ENCODE data around the gene CCR5AS.
"Not testable (repeated sequence)": the region's sequence is repeated elsewhere in the genome, so short reads cannot be mapped to it uniquely, and the experiment has no call there.

CCR5AS gene

GRCh38 chr3:46406788-46407611 is at the start of gene CCR5AS, which contains the start of gene CCRL2:
TSS of gene CCR5AS (minus strand) at chr3:46407066.
TSS of gene CCRL2 (plus strand) at chr3:46407259. CDS start at chr3:46408080, 821 bp downstream.
- peak; percentile 58 for DNase-seq (ENCODE audit: low spot score)
- ATAC-seq = peak; percentile 61

- ATAC-seq (no peak), DNase-seq (ENCODE audit: low spot score) (peak; percentile 33)
Measured at GRCh38 chr3:46456118-46456517, 49.3 kb upstream of the CCR5AS start.

DNA sequence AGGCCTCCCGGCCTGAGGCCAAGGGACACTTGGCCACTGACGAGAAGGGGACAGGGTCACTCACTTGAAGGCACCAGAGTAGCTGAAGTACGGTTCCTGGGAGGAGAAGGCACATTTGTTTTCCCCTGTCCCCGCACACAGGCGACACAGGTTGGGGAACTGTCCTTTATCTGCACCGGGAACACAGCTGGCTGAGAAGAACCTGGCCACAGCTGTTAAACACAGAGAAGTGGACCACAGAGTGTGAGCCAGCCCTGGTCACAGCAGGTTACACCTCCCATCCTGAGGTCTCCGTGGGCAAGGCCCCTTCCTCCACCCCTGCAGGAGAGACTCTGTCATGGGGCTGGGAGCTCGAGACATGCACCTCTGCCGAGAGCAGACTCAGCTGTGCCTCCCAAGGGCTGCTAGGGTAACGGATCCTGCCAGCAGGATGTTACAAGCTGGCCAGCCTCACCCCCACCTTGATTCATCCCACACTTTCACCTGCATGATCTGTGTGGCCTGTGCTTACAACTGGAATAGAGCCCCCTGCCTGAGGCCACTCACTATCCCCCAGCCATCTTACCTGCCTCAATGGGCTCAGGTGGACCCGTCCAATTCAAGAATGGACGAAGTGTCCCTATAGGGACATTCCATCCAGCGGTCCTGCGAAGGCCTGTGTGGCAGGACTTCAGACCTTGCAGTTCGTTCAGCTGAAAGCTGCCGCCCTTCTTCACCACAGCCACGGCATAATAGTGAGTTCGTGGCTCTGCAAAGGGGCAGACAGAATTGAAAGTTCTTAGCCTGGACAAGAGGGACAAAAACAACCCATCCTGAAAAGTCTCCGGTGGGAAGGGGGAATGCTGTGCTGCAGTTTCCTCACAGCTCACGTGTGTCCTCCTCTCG is 48.6 kb upstream of the CCR5AS start:
- no peak for ATAC-seq
- peak; percentile 35 for DNase-seq (ENCODE audit: low spot score)

DNA sequence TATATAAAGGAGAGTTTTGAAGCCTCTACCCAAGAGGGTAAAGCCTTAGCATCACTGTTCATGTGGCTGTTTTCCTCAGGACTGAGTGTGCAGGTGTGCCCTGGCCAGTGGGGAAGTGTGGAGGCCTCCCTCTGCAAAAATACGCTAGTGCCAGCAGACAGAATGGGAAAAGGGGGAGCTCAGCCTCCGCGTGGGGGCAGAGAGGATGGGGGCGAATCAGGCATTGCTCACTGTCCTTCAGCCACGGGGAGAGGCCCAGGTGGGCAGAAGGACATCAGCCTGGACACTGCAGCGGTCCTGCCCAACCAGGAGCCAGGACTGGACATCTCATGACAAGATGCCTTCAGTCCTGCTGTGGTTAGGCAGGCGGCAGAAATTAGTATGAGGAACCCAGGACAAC is 47.7 kb upstream of the CCR5AS start:
- peak; percentile 32 for DNase-seq (ENCODE audit: low spot score)

DNA sequence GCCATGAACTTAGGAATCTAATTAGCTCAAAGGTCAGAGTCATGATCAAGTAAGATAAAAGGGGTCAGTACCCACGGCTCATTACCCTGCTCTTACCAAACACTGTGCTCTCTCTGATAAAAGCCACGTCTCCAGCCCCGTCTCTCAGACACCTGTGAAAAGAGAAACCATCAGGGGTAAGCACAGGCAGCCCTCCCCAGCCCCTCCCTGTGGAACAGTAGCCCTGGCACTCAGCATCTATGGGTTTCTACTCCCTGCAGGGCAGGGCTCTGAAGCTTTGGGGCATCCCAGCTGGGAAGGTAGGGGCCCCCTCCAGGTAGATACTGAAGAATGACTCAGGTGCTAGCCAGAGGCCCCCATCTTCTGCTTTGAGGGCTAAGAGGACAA is 47.3 kb upstream of the CCR5AS start:
- ATAC-seq = no peak
- no peak for DNase-seq (ENCODE audit: low spot score)

More for the DNA sequence above, 47.7 kb upstream of the CCR5AS start:
- no peak for ATAC-seq

GRCh38 chr3:46453526-46454208 is 46.8 kb upstream of the CCR5AS start:
- ATAC-seq = no peak
- no peak for DNase-seq (ENCODE audit: low spot score)

DNA sequence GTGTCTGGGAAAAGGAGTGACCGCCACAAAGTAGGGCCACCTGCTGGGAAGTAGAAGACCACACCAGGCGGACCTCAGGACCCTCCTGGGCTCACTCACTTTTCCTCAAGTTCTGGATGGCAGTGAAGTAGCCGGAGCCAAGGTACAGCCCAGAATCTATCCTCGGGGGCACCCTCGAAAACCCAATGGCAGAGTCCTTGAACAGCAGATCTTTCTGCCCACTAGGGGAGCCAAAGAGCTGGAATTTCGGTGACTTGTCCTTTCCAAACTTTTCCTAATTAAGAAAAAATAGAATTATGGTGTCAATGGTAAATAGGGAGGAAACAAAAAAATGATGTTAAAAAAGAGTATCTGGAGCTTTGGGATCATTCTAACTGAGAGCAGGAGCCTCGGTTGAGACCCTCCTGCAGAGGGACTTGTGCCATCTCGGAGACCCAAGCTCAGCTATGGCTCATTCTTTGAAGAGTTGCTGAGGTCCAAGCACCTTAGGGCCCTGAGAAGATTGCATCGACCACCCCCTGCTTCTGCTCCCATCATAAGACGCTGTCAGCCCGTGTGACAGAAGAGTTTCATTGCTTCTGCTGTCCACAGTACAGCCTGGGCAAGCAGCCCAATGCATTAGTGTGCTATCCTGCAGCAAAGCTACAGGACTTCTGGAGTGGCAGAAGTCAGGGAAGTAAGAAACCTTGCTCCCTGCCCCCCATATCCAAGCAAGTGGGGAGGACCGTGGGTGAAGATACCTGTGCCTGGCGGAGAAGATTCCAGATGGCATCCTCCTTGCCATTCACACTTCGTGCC is 43.1 kb upstream of the CCR5AS start:
- DNase-seq (ENCODE audit: low spot score) = no peak
- ATAC-seq = peak; percentile 41

DNA sequence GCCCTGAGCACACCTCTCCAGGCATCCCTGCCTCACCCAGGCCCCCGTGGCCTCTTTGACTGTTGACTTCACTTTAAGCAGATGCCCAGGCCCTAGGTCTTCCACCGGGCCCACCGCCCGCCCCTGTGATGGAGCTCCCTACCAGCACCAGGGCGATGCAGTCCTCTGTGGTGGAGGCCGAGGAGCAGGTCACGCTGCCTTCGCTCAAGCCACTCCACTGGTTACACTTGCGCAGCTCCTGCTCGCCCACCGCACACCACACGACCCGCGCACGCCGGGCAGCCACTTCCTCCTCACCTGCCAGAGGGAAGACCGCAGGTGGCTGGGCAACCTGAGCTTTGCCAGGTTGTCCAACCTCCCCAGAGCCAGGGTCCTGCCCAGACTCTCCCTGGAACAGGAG is 41.9 kb upstream of the CCR5AS start:
- DNase-seq (ENCODE audit: low spot score) (no peak), ATAC-seq (no peak)

- DNase-seq (ENCODE audit: low spot score) (no peak), ATAC-seq (no peak)
Measured at GRCh38 chr3:46447228-46447985, 40.5 kb upstream of the CCR5AS start.

DNA sequence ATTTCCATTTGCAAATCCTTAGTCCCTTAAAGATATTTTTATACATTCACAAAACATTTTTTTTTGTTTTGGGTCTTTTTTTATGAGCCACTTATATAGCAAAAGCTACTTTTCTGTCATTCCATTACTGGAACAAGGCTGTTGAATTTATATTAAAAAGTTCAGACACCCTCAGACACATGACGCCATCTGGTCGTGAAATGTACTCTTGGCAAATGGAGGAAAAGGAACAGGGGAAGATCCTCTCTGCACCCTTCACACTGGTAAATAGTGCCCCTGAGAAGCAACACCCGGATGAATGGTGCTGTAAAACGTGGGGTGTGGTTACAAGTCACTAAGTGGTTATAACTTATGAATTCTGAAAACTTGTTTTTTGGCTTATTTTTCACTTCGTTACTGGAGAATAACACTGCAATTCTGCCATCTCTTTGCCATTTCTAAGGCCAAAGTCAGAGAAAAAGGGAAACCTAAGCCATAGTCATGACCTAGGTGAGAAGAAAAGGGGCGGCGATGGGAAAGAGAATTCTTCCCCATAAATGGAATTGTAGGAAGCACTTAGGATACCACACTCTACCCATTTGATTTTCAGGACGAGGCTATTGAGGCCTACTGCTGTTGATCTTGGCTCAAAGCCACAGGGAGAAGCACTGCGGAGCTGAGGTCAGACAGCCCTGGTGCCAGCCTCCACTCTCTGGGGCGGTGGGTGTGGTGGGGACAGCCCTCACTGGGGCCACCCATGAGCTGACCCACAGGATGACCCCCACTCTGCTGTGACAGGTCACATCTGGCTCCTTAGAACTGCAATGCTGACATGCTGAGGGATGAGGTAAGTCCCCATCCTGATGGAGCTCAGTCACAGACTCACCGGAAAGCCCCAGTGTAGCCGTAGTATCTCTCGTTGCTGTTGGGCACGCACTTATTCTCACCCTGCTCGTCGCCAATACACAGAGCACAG is 36.0 kb upstream of the CCR5AS start:
- ATAC-seq (peak; percentile 84), DNase-seq (ENCODE audit: low spot score) (no peak)

GRCh38 chr3:46440531-46441294 is 33.8 kb upstream of the CCR5AS start:
- ATAC-seq = no peak

DNA sequence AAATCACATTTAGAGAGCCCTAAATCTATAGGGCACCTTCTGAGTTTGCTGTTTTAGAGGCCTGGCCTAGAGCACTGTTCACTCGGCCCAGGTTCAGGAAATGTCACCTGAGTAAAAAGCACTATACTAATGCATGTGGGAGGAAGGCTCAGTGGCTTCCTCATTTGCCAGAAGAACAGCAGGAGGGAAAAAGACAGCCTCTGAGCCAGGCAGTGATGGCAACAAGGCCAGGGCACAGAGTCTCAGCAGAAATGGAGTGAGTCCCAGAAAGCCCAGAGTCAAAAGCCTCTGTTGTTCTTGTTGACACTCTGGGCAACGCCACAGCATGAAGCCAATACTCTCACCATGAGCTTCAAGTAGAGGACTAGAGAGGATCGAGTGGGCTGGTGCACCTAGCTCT is 32.0 kb upstream of the CCR5AS start:
- DNase-seq (ENCODE audit: low spot score) (no peak), ATAC-seq (no peak)

More at GRCh38 chr3:46440531-46441294, 33.8 kb upstream of the CCR5AS start:
- no peak for DNase-seq (ENCODE audit: low spot score)

- ATAC-seq (no peak), DNase-seq (ENCODE audit: low spot score) (no peak)
Measured at GRCh38 chr3:46435081-46435726, 28.3 kb upstream of the CCR5AS start.

GRCh38 chr3:46433841-46434240 is 27.0 kb upstream of the CCR5AS start:
- ATAC-seq = no peak

GRCh38 chr3:46433118-46433517 is 26.3 kb upstream of the CCR5AS start:
- not testable (repeated sequence) for DNase-seq (ENCODE audit: low spot score); ATAC-seq

More at GRCh38 chr3:46433841-46434240, 27.0 kb upstream of the CCR5AS start:
- no peak for DNase-seq (ENCODE audit: low spot score)

- not testable (repeated sequence) for ATAC-seq; DNase-seq (ENCODE audit: low spot score)
Measured at GRCh38 chr3:46431905-46432304, 25.0 kb upstream of the CCR5AS start.

DNA sequence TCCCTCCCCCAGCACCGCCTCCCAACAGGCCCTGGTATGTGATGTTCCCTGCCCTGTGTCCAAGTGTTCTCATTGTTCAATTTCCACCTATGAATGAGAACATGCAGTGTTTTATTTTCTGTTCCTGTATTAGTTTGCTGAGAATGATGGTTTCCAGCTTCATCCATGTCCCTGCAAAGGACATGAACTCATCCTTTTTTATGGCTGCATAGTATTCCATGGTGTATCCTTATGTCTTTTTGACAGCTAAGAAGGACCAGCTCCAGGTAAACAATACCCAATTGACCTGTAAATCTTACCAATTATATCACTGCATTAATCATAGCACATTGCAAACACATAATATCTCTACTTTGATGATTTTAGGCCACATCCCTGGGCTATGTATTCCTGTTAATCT is 24.0 kb upstream of the CCR5AS start:
- not testable (repeated sequence) for DNase-seq (ENCODE audit: low spot score); ATAC-seq
